Duodenal mucosa (tissue), 2 donors: ENCODE measurements around the gene RFX5.

Experiments used
- H3K27ac ChIP-seq: one replicate; pipeline ENCODE4 v1.7.0; 2013; ENCODE audit warnings: low read depth, low read length
- H3K27me3 ChIP-seq, 2 donors: one replicate each; pipeline ENCODE4 v1.7.0; 2013; ENCODE audit warnings: low read length in 2 of 2, control low read depth in 1 of 2; ENCODE audit not compliant: insufficient read depth in 2 of 2, control insufficient read depth in 1 of 2
- H3K36me3 ChIP-seq, 2 donors: one replicate each; pipeline ENCODE4 v1.7.0; 2013; ENCODE audit warnings: low read length in 2 of 2, control low read depth in 1 of 2; ENCODE audit not compliant: insufficient read depth in 2 of 2, control insufficient read depth in 1 of 2
- H3K4me1 ChIP-seq, 2 donors: one replicate each; pipeline ENCODE4 v1.7.0; 2013; ENCODE audit warnings: low read length in 2 of 2, control low read depth in 1 of 2; ENCODE audit not compliant: insufficient read depth in 2 of 2, control insufficient read depth in 1 of 2
- H3K4me3 ChIP-seq, 2 donors: one replicate each; pipeline ENCODE4 v1.7.0; 2013; ENCODE audit warnings: low read length in 2 of 2, low read depth in 1 of 2
- H3K9ac ChIP-seq, 2 donors: one replicate each; pipeline ENCODE4 v1.7.0; 2013; ENCODE audit warnings: low read length in 2 of 2, low read depth in 1 of 2
- H3K9me3 ChIP-seq, 2 donors: one replicate each; pipeline ENCODE4 v1.7.0; 2013; ENCODE audit warnings: low read length in 2 of 2, control low read depth in 1 of 2; ENCODE audit not compliant: control insufficient read depth in 1 of 2

RFX5 gene

DNA sequence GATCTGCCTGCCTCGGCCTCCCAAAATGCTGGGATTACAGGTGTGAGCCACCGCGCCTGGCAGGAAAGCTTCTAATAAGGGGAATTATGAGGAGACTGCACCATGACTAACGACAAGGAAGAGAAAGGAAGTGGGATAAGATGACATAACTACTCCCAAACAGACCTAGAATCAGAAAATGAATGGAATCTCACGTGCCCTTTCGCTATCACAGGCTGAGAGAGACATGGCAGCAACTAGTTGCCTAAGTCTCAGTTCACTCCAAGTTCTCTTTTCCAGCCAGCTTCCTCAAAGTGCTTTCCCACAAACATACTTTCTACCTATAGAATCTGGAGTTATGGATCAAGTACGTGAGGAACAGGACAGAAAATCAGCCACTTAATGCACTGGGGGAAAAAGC lies 21.8 kb downstream of the RFX5 start:
- Histone ChIP-seq H3K27ac (no peak overlapping the region), H3K36me3 (peaks cover 10 to 31% of the 10 kb centered on the region in 2 donors), H3K4me1 (peaks cover 15 to 25% of the 10 kb centered on the region in 2 donors), H3K9me3 (no peaks in the 10 kb centered on the region), H3K4me3 (no peak overlapping the region), H3K9ac (no peak overlapping the region), H3K27me3 (no peaks in the 10 kb centered on the region)

DNA sequence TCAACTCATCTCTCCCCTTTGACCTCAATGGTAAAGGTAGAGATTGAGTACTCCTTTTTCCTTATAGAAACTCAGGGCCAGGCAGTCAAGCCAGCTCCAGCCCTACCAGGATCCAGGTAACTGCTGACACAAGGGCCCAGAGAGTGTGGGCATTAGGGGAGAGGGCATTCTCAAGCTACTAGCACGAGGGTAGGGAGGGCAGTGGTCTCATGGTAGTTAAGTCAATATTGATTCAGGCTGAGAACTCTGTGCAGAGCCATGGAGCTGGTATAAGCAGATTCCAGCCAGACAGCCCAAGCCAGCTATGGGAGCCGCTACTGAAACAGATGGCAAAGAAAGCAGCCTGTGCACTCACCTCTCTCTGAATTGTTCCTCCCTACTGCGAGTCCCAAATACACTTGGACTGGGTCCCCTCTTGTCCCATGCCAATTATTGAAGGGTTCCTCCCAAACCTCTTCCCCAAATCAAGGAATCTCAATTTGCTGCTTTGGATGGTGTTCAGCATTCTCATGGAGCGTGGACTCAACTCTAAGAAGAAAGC lies 22.6 kb downstream of the RFX5 start:
- Histone ChIP-seq H3K36me3 (peaks cover 10 to 38% of the 10 kb centered on the region in 2 donors), H3K27me3 (no peaks in the 10 kb centered on the region), H3K9ac (no peak overlapping the region), H3K4me3 (no peak overlapping the region), H3K4me1 (peaks cover 15 to 25% of the 10 kb centered on the region in 2 donors), H3K9me3 (no peaks in the 10 kb centered on the region), H3K27ac (no peak overlapping the region)

DNA sequence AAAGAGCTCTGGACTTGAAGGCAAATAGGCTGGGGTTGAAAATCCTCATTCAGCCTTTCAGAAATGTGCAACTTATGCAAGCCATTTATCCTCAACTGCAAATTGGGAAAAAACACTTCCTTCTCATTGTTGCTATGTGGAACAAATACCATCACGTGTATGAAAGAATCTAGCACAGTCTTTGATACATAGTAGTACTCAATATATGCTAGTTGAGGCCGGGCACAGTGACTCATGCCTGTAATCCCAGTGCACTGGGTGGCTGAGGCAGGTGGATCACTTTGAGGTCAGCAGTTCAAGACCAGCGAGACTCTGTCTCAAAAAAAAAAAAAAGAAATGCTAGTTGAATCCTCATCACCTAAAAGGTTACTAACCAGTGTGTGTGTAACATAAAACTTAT lies 28.1 kb downstream of the RFX5 start:
- Histone ChIP-seq H3K9me3 (no peaks in the 10 kb centered on the region), H3K27me3 (no peaks in the 10 kb centered on the region), H3K27ac (no peak overlapping the region), H3K4me3 (no peak overlapping the region), H3K36me3 (peaks cover 15 to 60% of the 10 kb centered on the region in 2 donors), H3K9ac (no peak overlapping the region), H3K4me1 (peaks cover 6 to 8% of the 10 kb centered on the region in 2 donors)

DNA sequence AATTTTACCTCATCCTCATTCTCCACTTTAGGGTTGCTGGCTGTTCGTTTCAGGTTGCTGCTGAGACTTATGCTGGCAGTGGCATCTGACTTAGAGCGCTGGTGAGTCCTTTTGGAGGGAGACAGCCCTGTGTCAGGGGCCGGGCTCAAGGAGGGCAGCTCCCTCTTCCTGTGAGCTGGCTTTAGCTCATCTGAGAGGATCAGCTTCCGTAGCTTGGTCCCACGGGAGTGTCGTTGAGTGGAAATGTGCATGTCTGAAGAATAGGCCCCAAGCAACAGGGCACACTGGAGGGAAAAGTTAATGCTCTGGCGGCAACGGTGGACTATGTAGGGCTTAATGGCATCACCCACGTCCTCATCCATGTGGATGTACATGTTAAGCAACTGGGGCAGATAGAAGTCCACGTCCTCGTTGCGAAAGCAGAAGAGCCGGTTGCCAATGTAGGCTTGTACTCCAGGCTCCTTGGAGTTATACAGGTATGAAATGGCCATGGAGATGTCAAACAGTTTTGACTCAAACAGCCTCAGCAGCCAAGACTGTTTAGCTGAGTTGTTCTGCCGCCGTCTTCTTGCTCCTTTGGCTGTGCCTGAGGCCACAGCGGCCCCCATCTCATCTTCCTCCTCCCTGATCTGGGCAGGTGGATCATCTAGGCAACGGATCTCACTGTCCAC lies 31.4 kb downstream of the RFX5 start:
- Histone ChIP-seq H3K4me3 (no peak overlapping the region), H3K36me3 (peaks cover 31 to 74% of the 10 kb centered on the region in 2 donors), H3K27me3 (no peaks in the 10 kb centered on the region), H3K9me3 (no peaks in the 10 kb centered on the region), H3K27ac (no peak overlapping the region), H3K4me1 (peaks cover 26 to 30% of the 10 kb centered on the region in 2 donors), H3K9ac (no peak overlapping the region)

DNA sequence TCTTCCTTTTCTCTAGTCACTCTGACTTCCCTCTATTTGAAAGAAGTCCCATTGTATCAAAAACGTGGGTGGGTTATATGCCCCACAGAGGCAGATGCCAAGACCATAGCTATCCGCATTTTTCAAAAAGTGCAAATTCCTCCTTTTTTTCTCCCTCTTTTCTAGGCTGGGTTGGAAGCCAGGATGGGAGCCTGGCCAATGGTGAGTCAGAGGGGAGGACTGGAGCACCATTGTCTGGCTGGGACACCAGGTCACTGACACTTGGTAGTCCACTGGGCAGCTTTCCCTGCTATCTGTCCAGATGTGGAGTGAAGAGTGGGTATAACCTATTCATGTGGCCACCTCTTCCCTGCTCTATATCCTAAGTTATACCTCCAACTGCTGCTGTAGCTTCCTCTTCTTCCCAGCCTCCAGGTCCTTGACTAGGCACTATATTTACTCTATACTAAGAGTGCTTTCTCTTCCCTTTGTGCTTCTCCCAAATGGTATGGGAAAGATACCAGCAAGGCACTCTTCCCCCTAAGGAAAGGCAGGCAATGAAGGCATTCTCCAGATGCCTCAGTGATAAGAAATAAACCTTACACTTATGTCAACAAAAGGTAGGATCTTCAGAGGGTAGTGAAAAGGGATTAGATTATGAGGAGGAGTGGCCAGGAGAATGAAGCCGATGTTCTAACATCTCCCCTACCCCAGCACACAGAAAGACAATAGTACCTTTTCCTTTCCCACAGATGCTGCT lies 32.7 kb downstream of the RFX5 start:
- Histone ChIP-seq H3K27me3 (no peaks in the 10 kb centered on the region), H3K9me3 (no peaks in the 10 kb centered on the region), H3K27ac (no peak overlapping the region), H3K9ac (no peak overlapping the region), H3K4me3 (no peak overlapping the region), H3K4me1 (peaks cover 39 to 40% of the 10 kb centered on the region in 2 donors), H3K36me3 (peaks cover 31 to 67% of the 10 kb centered on the region in 2 donors)

DNA sequence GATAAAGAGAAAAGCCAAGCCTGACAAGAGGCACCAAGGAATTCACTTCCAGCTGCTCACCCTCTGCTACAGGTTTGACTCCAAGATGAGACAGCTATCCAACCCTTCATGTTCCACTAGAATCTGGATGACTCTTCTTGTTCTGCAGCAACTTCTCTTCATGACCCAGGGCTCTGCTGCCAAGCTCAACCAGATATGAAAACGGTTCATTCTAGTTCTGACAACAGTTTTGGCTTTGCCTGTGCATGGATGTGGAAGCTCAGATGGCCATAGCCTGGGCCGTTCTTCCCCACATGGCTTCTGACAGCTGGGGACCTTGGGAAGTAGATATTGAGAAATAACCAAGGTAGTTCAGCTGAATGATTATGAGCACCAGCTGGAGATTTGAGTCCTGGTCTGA lies 33.6 kb downstream of the RFX5 start:
- no peak overlapping the region for H3K9ac ChIP-seq
- no peaks in the 10 kb centered on the region for H3K9me3 ChIP-seq
- peaks cover 39 to 44% of the 10 kb centered on the region in 2 donors for H3K4me1 ChIP-seq
- H3K27me3 ChIP-seq, result no peaks in the 10 kb centered on the region
- H3K36me3 ChIP-seq, result peaks cover 34 to 66% of the 10 kb centered on the region in 2 donors
- H3K27ac ChIP-seq, result no peak overlapping the region
- no peak overlapping the region for H3K4me3 ChIP-seq

GRCh38 chr1:151312826-151313225 lies 34.2 kb downstream of the RFX5 start:
- H3K27ac ChIP-seq, result no peak overlapping the region
- H3K27me3 ChIP-seq, result no peaks in the 10 kb centered on the region
- peaks cover 34 to 72% of the 10 kb centered on the region in 2 donors for H3K36me3 ChIP-seq
- H3K4me1 ChIP-seq, result peaks cover 39 to 44% of the 10 kb centered on the region in 2 donors
- no peaks in the 10 kb centered on the region for H3K9me3 ChIP-seq
- no peak overlapping the region for H3K9ac ChIP-seq
- no peak overlapping the region for H3K4me3 ChIP-seq

DNA sequence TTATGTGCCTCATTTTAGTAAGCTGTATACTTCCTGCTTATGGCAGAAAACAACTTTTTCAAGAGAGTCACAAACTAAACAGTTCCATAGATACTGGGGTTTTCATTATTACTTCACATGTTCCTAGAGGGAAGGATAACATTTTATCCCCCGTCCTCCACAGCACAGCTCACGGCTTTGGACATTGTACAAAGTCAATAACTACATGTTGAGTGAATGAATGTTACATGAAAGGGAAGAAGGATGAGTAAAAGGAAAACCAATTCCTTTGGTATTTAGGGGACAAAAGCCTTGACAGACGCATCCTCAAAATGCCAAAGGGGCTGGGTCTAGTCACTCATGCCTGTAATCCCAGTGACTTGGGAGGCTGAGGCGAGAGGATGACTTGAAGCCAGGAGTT lies 34.6 kb downstream of the RFX5 start:
- peak overlapping the region in 1 of 2 donors; percentile 56 for H3K9ac ChIP-seq
- no peaks in the 10 kb centered on the region for H3K9me3 ChIP-seq
- H3K27ac ChIP-seq, result no peak overlapping the region
- H3K27me3 ChIP-seq, result no peaks in the 10 kb centered on the region
- H3K4me3 ChIP-seq, result no peak overlapping the region
- peaks cover 39 to 44% of the 10 kb centered on the region in 2 donors for H3K4me1 ChIP-seq
- H3K36me3 ChIP-seq, result peaks cover 37 to 75% of the 10 kb centered on the region in 2 donors

DNA sequence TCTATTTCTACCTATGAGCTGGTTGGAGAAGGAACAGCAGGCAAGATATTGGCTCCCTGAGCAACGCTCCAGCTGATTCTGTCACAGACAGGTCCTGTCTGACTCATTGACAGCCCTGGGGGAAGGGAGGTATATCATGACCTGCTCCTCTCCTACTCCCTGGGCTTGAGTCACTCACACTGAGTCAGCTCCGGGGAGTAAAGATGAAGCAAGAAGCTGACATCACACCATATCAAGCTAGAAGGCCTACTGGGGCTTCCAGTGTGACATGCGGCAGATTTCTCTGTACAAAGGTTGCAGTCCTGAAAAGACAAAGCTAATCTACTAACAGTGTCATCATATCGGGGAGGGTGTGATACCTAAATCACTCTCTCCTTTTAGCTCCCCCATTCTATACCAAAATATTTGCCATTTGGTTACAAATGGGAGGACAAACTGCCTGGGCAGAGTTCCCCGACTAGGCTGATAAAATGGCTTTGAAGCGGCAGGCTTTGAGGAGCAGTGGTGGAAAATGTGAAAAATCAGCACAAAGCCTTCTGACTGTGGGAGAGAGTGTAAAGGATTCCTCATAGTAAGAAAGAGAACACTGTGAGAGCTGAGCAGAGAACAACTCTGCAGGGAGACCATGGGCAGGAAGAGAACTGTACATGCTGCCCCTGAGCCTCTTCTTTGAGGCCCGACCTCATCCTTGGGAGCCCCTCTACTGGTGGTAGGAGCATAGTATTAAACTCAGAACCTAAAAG lies 35.3 kb downstream of the RFX5 start:
- Histone ChIP-seq H3K27ac (peak overlapping the region; percentile 81), H3K4me3 (peak overlapping the region in 1 of 2 donors; percentile 5), H3K27me3 (no peaks in the 10 kb centered on the region), H3K9ac (peak overlapping the region; percentile 51 to 56), H3K9me3 (no peaks in the 10 kb centered on the region), H3K4me1 (peaks cover 39 to 44% of the 10 kb centered on the region in 2 donors), H3K36me3 (peaks cover 43 to 77% of the 10 kb centered on the region in 2 donors)
